HEK293 (cell line): Measurements from ENCODE around the gene SINHCAF.

Source experiments
- CTCF ChIA-PET: fragments of 350-600 bp; formaldehyde crosslinking; extraction: SDS; loops from one replicate; lab custom pipeline; 2021; ENCODE audit warnings: antibody characterized with exemption; lab: Yijun Ruan, JAX
- POLR2A ChIA-PET: fragments of 300-600 bp; formaldehyde crosslinking; extraction: SDS; loops from one replicate; lab custom pipeline; 2020; ENCODE audit warnings: antibody characterized with exemption, inconsistent platforms; lab: Yijun Ruan, JAX
- H3K27ac ChIP-seq: fragments of 200-500 bp; sonication (Bioruptor generic); 2 replicates; pipeline ENCODE4 v1.5.1; 2014; ENCODE audit warnings: low read depth, low read length, control low read depth, inconsistent platforms; ENCODE audit errors: extremely low read depth
- H3K36me3 ChIP-seq, 2 experiments: fragments of 200-500 bp in 1 of 2; sonication (Bioruptor generic) in 1 of 2; 1 replicate in 1 of 2; 2 replicates in 1 of 2; pipeline ENCODE4 v1.5.1; 2014 to 2017; ENCODE audit warnings: inconsistent platforms in 2 of 2, low read length in 2 of 2; ENCODE audit not compliant: control insufficient read depth in 2 of 2, insufficient read depth in 1 of 2
- H3K4me1 ChIP-seq: fragments of 200-500 bp; sonication (Bioruptor generic); 2 replicates; pipeline ENCODE4 v1.5.1; 2014; ENCODE audit warnings: mild to moderate bottlenecking, low read length, inconsistent platforms; ENCODE audit not compliant: control insufficient read depth, insufficient read depth
- H3K4me3 ChIP-seq: 2 replicates; pipeline ENCODE4 v1.5.1; 2011; ENCODE audit warnings: low read depth, mild to moderate bottlenecking, control low read depth, low read length, moderate library complexity
- H3K9me3 ChIP-seq: fragments of 200-500 bp; sonication (Bioruptor generic); 2 replicates; pipeline ENCODE4 v1.5.1; 2014; ENCODE audit warnings: low read depth, low read length, inconsistent platforms; ENCODE audit not compliant: control insufficient read depth, insufficient read depth
- ATF2 ChIP-seq: fragments of 450-650 bp; formaldehyde crosslinking; IDR thresholded peaks from 2 replicates; pipeline ENCODE4 v1.5.1; 2016; ENCODE audit warnings: missing biosample characterization, missing genetic modification characterization, low read depth
- BCL6B ChIP-seq: fragments of 450-650 bp; formaldehyde crosslinking; IDR thresholded peaks from 2 replicates; pipeline ENCODE4 v1.5.1; 2017; ENCODE audit warnings: missing biosample characterization, missing genetic modification characterization
- GFI1B ChIP-seq: fragments of 450-650 bp; formaldehyde crosslinking; IDR thresholded peaks from 2 replicates; pipeline ENCODE4 v1.5.1; 2016; ENCODE audit warnings: missing biosample characterization, missing genetic modification characterization
- GLIS2 ChIP-seq: fragments of 450-650 bp; formaldehyde crosslinking; IDR thresholded peaks from 2 replicates; pipeline ENCODE4 v1.5.1; 2016; ENCODE audit warnings: missing biosample characterization, missing genetic modification characterization
- PRDM10 ChIP-seq: fragments of 450-650 bp; formaldehyde crosslinking; IDR thresholded peaks from 2 replicates; pipeline ENCODE4 v1.5.1; 2016; ENCODE audit warnings: missing biosample characterization, missing genetic modification characterization
- SCRT2 ChIP-seq: fragments of 450-650 bp; formaldehyde crosslinking; IDR thresholded peaks from 2 replicates; pipeline ENCODE4 v1.5.1; 2016; ENCODE audit warnings: missing biosample characterization, missing genetic modification characterization
- ZBTB44 ChIP-seq: fragments of 450-650 bp; IDR thresholded peaks from 2 replicates; pipeline ENCODE4 v1.5.1; 2018; ENCODE audit warnings: missing biosample characterization, mild to moderate bottlenecking, missing genetic modification characterization
- ZBTB6 ChIP-seq: fragments of 450-650 bp; formaldehyde crosslinking; IDR thresholded peaks from 2 replicates; pipeline ENCODE4 v1.5.1; 2017; ENCODE audit warnings: missing biosample characterization, missing genetic modification characterization
- ZNF132 ChIP-seq: fragments of 450-650 bp; formaldehyde crosslinking; IDR thresholded peaks from 2 replicates; pipeline ENCODE4 v1.5.1; 2017; ENCODE audit warnings: missing biosample characterization, missing genetic modification characterization, borderline replicate concordance
- ZNF148 ChIP-seq: fragments of 450-650 bp; formaldehyde crosslinking; IDR thresholded peaks from 2 replicates; pipeline ENCODE4 v1.5.0; 2017; ENCODE audit warnings: missing biosample characterization, missing genetic modification characterization, borderline replicate concordance
- ZNF433 ChIP-seq: fragments of 450-650 bp; formaldehyde crosslinking; IDR thresholded peaks from 2 replicates; pipeline ENCODE4 v1.5.1; 2016; ENCODE audit warnings: missing biosample characterization, missing genetic modification characterization, low read depth
- ZNF514 ChIP-seq: fragments of 450-650 bp; formaldehyde crosslinking; IDR thresholded peaks from 2 replicates; pipeline ENCODE4 v1.5.1; 2016; ENCODE audit warnings: missing biosample characterization, missing genetic modification characterization
- ZNF529 ChIP-seq: fragments of 450-650 bp; formaldehyde crosslinking; IDR thresholded peaks from 2 replicates; pipeline ENCODE4 v1.5.1; 2017; ENCODE audit warnings: missing genetic modification characterization, missing biosample characterization; ENCODE audit not compliant: insufficient replicate concordance
- ZNF560 ChIP-seq: fragments of 450-650 bp; formaldehyde crosslinking; IDR thresholded peaks from 2 replicates; pipeline ENCODE4 v1.5.1; 2017; ENCODE audit warnings: missing biosample characterization, missing genetic modification characterization, borderline replicate concordance
- ZNF610 ChIP-seq: fragments of 450-650 bp; formaldehyde crosslinking; IDR thresholded peaks from 2 replicates; pipeline ENCODE4 v1.5.1; 2016; ENCODE audit warnings: missing biosample characterization, missing genetic modification characterization, borderline replicate concordance
- ZNF785 ChIP-seq: fragments of 450-650 bp; formaldehyde crosslinking; IDR thresholded peaks from 2 replicates; pipeline ENCODE4 v1.5.1; 2016; ENCODE audit warnings: missing biosample characterization, missing genetic modification characterization
- ZNF830 ChIP-seq: fragments of 450-650 bp; IDR thresholded peaks from 2 replicates; pipeline ENCODE4 v1.5.0; 2018; ENCODE audit warnings: missing biosample characterization, missing genetic modification characterization, low read depth, mild to moderate bottlenecking, moderate library complexity
- ZSCAN4 ChIP-seq: fragments of 450-650 bp; formaldehyde crosslinking; IDR thresholded peaks from 2 replicates; pipeline ENCODE4 v1.5.1; 2017; ENCODE audit warnings: missing biosample characterization, missing genetic modification characterization

The SINHCAF gene

GRCh38 chr12:31370531-31371255, 44.7 kb upstream of the SINHCAF start (continued):
- TF ChIP-seq ZNF433 (tag by site-specific recombination) (no peak), ZSCAN4 (no peak), SCRT2 (tag by site-specific recombination) (peak; percentile 88), ZNF560 (no peak), ZBTB44 (tag by site-specific recombination) (peak; percentile 77), ZNF529 (tag by site-specific recombination) (no peak), GFI1B (tag by site-specific recombination) (no peak), ZNF830 (tag by site-specific recombination) (no peak), ATF2 (tag by site-specific recombination) (no peak), BCL6B (tag by site-specific recombination) (no peak), ZNF785 (no peak), ZNF610 (tag by site-specific recombination) (no peak), GLIS2 (no peak), ZBTB6 (tag by site-specific recombination) (no peak)

GRCh38 chr12:31369712-31370521, 44.0 kb upstream of the SINHCAF start:
- Histone ChIP-seq H3K27ac (peak overlapping the region; percentile 89), H3K36me3 (no peaks in the 10 kb centered on the region), H3K4me1 (peaks cover 21% of the 10 kb centered on the region), H3K9me3 (no peaks in the 10 kb centered on the region), H3K4me3 (peak overlapping the region; percentile 16)
- CTCF ChIA-PET: interaction anchor here (1.1 kb wide), 1 partner anchor 98 kb away, joined by 5 read pairs; no protein-coding TSS in a partner anchor
- POLR2A ChIA-PET: interaction anchor here (1.2 to 1.5 kb wide), 2 partner anchors 44 kb away, joined by 4 to 5 read pairs; partner anchors contain the start of gene SINHCAF
- TF ChIP-seq ZNF514 (tag by site-specific recombination): no peak
- TF ChIP-seq PRDM10 (tag by site-specific recombination): peak; percentile 77
- no peak for TF ChIP-seq ZNF560
- TF ChIP-seq ZBTB44 (tag by site-specific recombination): peak; percentile 63
- TF ChIP-seq ZNF148 (tag by site-specific recombination): no peak
- TF ChIP-seq ZNF132 (tag by site-specific recombination): no peak
- no peak for TF ChIP-seq ZNF785
